ENCODE data around the gene SORCS2. TPM values are rescaled to one million over a fixed set of nuclear protein-coding genes. Genes with fewer than 3 reads are reported as not detected.
A peak's percentile ranks its signal among the peaks of the same experiment; 100 is the strongest.

Gene SORCS2
- total RNA-seq, 4 donors from 2014 or later = 0.26 to 17.1 (median 2.9) TPM

GRCh38 chr4:7399440-7400234, 207.3 kb downstream of the SORCS2 start:
- H3K4me1 ChIP-seq = no peaks in the 10 kb centered on the region
- H3K4me3 ChIP-seq = no peak overlapping the region
- H3K27me3 ChIP-seq = no peaks in the 10 kb centered on the region
- intact Hi-C loops (cut with DNase I; ENCODE audit: low total_unique reads) = no loop called here
- H3K27ac ChIP-seq = no peak overlapping the region
- no peaks in the 10 kb centered on the region for H3K36me3 ChIP-seq
- H3K9me3 ChIP-seq = no peaks in the 10 kb centered on the region
- peak in 1 of 2 donors; percentile 6 for DNase-seq
- TF ChIP-seq POLR2A (IDR thresholded peaks at IDR 0.05) = no peak
- TF ChIP-seq, protein P1, sequence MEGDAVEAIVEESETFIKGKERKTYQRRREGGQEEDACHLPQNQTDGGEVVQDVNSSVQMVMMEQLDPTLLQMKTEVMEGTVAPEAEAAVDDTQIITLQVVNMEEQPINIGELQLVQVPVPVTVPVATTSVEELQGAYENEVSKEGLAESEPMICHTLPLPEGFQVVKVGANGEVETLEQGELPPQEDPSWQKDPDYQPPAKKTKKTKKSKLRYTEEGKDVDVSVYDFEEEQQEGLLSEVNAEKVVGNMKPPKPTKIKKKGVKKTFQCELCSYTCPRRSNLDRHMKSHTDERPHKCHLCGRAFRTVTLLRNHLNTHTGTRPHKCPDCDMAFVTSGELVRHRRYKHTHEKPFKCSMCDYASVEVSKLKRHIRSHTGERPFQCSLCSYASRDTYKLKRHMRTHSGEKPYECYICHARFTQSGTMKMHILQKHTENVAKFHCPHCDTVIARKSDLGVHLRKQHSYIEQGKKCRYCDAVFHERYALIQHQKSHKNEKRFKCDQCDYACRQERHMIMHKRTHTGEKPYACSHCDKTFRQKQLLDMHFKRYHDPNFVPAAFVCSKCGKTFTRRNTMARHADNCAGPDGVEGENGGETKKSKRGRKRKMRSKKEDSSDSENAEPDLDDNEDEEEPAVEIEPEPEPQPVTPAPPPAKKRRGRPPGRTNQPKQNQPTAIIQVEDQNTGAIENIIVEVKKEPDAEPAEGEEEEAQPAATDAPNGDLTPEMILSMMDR (IDR thresholded peaks at IDR 0.05) = no peak

GRCh38 chr4:7400671-7401298, 208.4 kb downstream of the SORCS2 start:
- Histone ChIP-seq H3K4me3 (no peak overlapping the region), H3K36me3 (no peaks in the 10 kb centered on the region), H3K4me1 (no peaks in the 10 kb centered on the region), H3K27me3 (no peaks in the 10 kb centered on the region), H3K27ac (no peak overlapping the region), H3K9me3 (no peaks in the 10 kb centered on the region)
- no peak for DNase-seq
- intact Hi-C loops (cut with DNase I; ENCODE audit: low total_unique reads) = no loop called here
- TF ChIP-seq, protein P1 (IDR thresholded peaks at IDR 0.05) = no peak
- no peak for TF ChIP-seq POLR2A (IDR thresholded peaks at IDR 0.05)

DNA sequence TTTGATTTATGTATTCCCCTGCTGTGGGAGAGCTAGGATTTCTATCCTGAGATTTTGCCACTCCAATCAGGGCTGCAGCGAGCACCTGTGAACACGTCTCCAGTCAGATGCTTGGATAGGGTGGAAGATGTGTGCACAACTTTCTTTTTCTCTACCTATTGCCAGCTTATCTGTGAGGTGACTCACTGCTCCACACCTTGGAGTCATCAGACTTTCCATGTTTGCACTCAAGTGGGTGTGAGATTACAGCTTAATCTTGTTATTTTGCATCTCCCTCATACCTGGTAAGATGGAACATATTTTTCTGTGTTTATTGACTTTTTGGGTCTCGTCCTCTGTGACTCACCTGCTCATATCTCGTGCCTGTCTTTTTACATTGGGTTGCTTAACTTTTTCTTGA, 210.2 kb downstream of the SORCS2 start:
- H3K36me3 ChIP-seq = no peaks in the 10 kb centered on the region
- intact Hi-C loops (cut with DNase I; ENCODE audit: low total_unique reads) = no loop called here
- H3K9me3 ChIP-seq = no peaks in the 10 kb centered on the region
- no peaks in the 10 kb centered on the region for H3K4me1 ChIP-seq
- no peak for TF ChIP-seq POLR2A (IDR thresholded peaks at IDR 0.05)
- TF ChIP-seq, protein P1 (IDR thresholded peaks at IDR 0.05) = no peak
- no peak overlapping the region for H3K27ac ChIP-seq
- peak in 1 of 2 donors; percentile 5 for DNase-seq
- H3K27me3 ChIP-seq = no peaks in the 10 kb centered on the region
- H3K4me3 ChIP-seq = no peak overlapping the region

DNA sequence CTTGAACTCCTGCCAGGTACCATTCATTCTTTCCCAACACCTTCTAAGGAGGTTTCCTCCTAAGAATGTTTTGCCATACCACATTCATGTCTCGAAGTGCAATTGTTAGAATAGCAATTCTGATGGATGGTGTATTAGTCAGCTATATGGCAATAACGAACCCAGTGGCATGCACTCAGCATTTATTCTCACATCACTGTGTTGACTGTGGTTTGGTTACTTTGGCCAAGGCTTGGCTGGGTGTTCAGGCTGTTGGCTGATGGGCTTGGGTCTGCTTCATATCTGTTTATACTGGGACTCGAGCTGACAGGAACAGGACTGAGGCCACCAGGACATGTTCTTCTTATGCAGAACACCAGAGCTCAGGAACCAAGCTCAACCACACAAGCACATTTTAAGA, 210.7 kb downstream of the SORCS2 start:
- DNase-seq = no peak
- H3K4me3 ChIP-seq = no peak overlapping the region
- H3K4me1 ChIP-seq = no peaks in the 10 kb centered on the region
- TF ChIP-seq POLR2A (IDR thresholded peaks at IDR 0.05) = no peak
- TF ChIP-seq, protein P1 (IDR thresholded peaks at IDR 0.05) = no peak
- intact Hi-C loops (cut with DNase I; ENCODE audit: low total_unique reads) = no loop called here
- H3K27ac ChIP-seq = no peak overlapping the region
- no peaks in the 10 kb centered on the region for H3K36me3 ChIP-seq
- peaks cover 0 to 2% of the 10 kb centered on the region in 2 donors for H3K9me3 ChIP-seq
- H3K27me3 ChIP-seq = no peaks in the 10 kb centered on the region

DNA sequence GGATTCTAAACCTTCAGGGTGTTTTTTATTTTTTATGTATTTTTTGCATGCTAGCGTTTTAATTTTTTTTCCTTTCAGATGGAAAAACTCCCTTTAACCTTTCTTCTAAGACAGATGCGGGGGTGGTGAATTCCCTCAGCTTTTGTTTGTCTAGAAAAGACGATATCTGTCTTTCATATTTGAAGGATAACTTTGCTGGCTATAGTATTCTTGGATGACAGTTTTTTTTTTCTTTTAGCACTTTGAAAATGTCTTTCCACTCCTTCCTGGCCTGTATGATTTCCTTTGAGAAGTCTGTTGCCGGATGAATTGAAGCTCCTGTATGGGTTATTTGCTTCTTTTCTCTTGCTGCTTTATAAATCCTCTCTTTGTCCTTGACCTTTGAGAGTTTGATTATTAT, 215.8 kb downstream of the SORCS2 start:
- Histone ChIP-seq H3K27me3 (no peaks in the 10 kb centered on the region), H3K27ac (no peak overlapping the region), H3K4me3 (no peak overlapping the region), H3K36me3 (no peaks in the 10 kb centered on the region), H3K9me3 (peaks cover 0 to 10% of the 10 kb centered on the region in 2 donors), H3K4me1 (no peaks in the 10 kb centered on the region)
- intact Hi-C loops (cut with DNase I; ENCODE audit: low total_unique reads) = no loop called here
- no peak for TF ChIP-seq POLR2A (IDR thresholded peaks at IDR 0.05)
- TF ChIP-seq, protein P1 (IDR thresholded peaks at IDR 0.05) = no peak
- DNase-seq = no peak

Data from uterus (tissue), 4 donors.